Peyer's patch (tissue), 4 donors: ENCODE data around the gene UBL7.

Experiments
- POLR2A ChIP-seq, 2 donors: fragments of 450-650 bp; IDR thresholded peaks; one replicate each; pipeline ENCODE4 v1.5.1; 2017; ENCODE audit warnings: antibody characterized with exemption in 2 of 2, mild to moderate bottlenecking in 2 of 2, moderate library complexity in 2 of 2
- TF ChIP-seq, protein P1 (sequence below), 6 experiments: fragments of 450-650 bp in 4 of 6; fragments of 200-600 bp in 2 of 6; sonication (generic) in 1 of 6; IDR thresholded peaks; one replicate each; pipeline ENCODE4 v1.5.1; 2017 to 2019; ENCODE audit warnings: antibody characterized with exemption in 6 of 6, mild to moderate bottlenecking in 3 of 6, moderate library complexity in 1 of 6

GRCh38 chr15:74403588-74403919 is 57.4 kb downstream of the UBL7 start:
- TF ChIP-seq, protein P1, sequence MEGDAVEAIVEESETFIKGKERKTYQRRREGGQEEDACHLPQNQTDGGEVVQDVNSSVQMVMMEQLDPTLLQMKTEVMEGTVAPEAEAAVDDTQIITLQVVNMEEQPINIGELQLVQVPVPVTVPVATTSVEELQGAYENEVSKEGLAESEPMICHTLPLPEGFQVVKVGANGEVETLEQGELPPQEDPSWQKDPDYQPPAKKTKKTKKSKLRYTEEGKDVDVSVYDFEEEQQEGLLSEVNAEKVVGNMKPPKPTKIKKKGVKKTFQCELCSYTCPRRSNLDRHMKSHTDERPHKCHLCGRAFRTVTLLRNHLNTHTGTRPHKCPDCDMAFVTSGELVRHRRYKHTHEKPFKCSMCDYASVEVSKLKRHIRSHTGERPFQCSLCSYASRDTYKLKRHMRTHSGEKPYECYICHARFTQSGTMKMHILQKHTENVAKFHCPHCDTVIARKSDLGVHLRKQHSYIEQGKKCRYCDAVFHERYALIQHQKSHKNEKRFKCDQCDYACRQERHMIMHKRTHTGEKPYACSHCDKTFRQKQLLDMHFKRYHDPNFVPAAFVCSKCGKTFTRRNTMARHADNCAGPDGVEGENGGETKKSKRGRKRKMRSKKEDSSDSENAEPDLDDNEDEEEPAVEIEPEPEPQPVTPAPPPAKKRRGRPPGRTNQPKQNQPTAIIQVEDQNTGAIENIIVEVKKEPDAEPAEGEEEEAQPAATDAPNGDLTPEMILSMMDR (IDR thresholded peaks at IDR 0.05): no peak
- no peak for TF ChIP-seq POLR2A (IDR thresholded peaks at IDR 0.05)
